Measurements from ENCODE around the gene CCNI2. TPM values are rescaled to one million over a fixed set of nuclear protein-coding genes. Genes with fewer than 3 reads are reported as not detected.

Gene CCNI2
- total RNA-seq, 1 donor, result 1.2 TPM

DNA sequence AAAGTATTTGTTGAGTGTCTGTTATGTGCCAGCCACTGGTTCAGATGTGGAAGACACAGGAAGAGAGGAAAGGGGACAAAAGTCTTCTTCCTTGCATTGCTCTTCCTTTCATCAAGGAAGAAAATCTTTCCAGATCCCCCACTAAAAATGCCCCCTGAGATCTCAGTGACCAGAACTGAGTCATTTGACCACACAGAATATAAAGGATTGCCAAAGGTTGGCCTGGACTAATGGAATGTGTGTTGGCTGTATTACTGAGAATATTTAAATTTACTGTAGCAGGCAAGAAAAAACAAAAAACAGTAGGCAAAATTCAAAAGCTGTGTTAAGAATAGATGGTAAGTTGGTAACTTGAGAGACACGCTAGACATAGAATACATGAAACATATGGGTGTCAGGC is 39.9 kb downstream of the CCNI2 start:
- no peak overlapping the region for H3K4me3 ChIP-seq (ENCODE audit: low read depth, low read length)
- TF ChIP-seq, protein P1, sequence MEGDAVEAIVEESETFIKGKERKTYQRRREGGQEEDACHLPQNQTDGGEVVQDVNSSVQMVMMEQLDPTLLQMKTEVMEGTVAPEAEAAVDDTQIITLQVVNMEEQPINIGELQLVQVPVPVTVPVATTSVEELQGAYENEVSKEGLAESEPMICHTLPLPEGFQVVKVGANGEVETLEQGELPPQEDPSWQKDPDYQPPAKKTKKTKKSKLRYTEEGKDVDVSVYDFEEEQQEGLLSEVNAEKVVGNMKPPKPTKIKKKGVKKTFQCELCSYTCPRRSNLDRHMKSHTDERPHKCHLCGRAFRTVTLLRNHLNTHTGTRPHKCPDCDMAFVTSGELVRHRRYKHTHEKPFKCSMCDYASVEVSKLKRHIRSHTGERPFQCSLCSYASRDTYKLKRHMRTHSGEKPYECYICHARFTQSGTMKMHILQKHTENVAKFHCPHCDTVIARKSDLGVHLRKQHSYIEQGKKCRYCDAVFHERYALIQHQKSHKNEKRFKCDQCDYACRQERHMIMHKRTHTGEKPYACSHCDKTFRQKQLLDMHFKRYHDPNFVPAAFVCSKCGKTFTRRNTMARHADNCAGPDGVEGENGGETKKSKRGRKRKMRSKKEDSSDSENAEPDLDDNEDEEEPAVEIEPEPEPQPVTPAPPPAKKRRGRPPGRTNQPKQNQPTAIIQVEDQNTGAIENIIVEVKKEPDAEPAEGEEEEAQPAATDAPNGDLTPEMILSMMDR (IDR thresholded peaks at IDR 0.05; ENCODE audit: insufficient read depth, low read length), result no peak
- DNase-seq (ENCODE audit: low read depth), result peak; percentile 71

DNA sequence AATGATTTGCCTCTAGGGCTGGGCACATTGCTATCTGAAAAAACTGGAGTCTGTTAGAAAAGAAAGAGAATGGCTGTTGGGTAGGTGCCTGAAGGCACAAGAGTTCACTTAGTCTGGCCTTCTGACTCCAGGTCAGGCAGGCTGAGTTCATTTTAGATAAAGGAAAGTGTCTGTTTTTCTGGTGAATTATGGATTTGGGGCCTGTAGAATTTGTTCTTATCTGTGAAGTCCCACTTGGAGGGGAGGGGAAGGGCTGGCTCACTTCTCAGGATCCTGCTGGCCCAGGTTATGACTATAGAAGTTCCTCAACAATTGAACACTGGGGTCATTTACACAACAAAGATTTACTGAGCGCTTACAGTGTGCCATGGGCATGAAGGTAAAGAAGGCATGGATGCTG is 41.3 kb downstream of the CCNI2 start:
- TF ChIP-seq, protein P1 (IDR thresholded peaks at IDR 0.05; ENCODE audit: insufficient read depth, low read length), result no peak
- DNase-seq (ENCODE audit: low read depth), result no peak
- no peak overlapping the region for H3K4me3 ChIP-seq (ENCODE audit: low read depth, low read length)

DNA sequence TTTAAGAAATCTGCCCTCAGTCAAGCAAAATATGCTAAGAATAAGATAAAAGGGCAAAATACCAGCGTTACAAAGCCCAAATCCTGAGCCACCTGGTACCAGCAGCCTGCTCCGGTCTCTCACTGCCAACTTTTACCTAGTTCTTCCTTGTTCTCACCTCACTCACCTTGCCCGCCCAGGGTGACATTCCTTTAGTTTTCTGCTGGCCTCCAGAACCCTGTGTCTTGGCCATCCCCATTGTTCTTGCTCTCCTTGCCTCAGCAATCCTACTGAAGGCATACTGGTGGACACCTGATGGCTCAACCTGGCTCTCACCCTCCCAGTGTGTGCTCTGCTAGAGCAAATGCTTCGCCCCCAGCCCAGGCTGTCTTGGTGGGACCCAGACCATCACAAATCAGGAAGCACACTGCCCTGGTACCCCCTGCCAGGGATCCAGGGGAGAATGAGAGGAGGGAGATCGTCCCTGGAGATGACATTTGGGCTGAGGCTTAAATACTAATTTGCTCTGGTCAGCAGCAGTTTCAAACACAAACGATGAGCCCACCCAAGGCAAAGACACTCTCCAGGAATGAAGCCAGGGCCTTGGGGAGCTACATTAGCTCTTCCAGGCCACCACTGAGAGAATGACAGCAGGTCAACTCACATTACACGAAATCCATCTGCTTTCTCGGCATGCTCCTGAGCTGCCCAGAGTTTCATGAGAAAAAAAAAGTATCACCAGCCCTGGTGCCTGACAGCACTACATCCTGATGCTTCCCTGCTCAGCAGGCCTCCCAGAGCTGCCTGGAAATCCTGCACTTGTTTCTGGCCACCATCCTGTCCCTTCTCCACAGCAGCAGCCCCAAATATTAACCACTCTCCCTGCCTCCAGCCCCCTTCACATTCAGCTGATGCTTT is 42.0 kb downstream of the CCNI2 start:
- no peak for DNase-seq (ENCODE audit: low read depth)
- TF ChIP-seq, protein P1 (IDR thresholded peaks at IDR 0.05; ENCODE audit: insufficient read depth, low read length), result no peak
- H3K4me3 ChIP-seq (ENCODE audit: low read depth, low read length), result no peak overlapping the region

DNA sequence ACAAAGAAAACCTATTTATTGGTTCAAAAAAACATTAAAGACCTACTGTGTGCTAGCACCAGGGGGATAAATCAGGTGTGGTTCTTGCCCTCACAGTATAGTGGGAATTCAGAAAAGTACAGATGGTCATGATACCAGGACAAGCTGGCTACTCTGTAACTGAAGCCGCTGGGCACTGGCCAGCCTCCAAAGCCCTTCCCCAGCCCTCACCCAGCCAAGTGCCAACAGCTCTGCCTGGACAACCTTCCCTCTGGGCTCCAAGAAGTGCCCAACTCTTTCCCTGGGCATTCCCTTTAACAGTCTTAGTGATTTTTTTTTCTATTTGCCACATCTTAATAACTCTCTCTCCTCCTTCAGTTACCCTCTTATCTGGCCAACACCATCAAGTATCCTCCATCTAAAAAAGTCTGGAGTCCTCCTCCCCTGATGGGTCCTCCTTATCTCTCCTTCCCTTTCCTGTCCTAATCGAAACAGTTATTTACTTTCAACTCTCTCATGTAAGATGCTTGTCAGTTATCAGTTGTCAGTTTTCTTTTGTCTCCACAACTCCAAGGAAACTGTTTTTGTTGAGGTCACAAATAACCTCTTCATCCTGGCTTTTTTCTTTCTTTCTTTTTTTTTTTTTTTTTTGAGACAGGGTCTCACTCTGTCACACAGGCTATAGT is 43.1 kb downstream of the CCNI2 start:
- no peak for DNase-seq (ENCODE audit: low read depth)
- TF ChIP-seq, protein P1 (IDR thresholded peaks at IDR 0.05; ENCODE audit: insufficient read depth, low read length), result no peak
- no peak overlapping the region for H3K4me3 ChIP-seq (ENCODE audit: low read depth, low read length)

DNA sequence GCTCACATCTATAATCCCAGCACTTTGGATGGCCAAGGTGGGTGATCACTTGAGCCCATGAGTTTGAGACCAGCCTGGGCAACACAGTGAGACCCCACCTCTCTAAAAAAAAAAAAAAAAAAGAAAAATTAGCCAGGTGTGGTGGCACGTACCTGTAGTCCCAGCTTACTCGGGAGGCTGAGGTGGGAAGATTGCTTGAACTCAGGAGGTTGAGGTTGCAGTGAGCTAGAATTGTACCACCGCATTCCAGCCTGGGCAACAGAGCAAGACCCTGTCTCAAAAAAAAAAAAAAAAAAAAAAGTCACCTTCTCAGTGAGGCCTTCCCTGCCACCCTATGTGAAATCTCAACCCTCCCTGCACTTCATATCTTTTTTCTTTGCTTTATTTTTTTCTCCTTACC is 43.8 kb downstream of the CCNI2 start:
- DNase-seq (ENCODE audit: low read depth), result no peak
- TF ChIP-seq, protein P1 (IDR thresholded peaks at IDR 0.05; ENCODE audit: insufficient read depth, low read length), result no peak
- H3K4me3 ChIP-seq (ENCODE audit: low read depth, low read length), result no peak overlapping the region

DNA sequence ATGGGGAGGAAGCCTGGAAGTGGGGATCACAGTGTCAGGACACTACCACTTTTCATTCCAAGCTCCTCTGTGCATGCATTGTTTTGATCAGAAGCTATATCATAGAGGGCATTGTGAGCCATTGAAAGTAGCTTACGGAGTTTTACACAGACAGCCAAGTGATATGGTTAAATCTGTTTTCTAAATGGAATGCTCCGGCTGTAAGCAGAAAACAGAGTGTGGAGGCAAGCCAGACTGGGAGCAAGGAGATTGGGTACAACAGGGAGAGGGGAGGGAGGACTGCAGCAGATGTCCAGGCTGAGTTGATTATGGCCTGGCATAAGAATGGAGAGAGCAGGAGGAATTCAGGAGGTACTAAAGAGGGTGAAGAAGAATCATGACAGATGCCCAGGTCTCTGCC is 50.4 kb downstream of the CCNI2 start:
- no peak for DNase-seq (ENCODE audit: low read depth)
- TF ChIP-seq, protein P1 (IDR thresholded peaks at IDR 0.05; ENCODE audit: insufficient read depth, low read length), result no peak
- H3K4me3 ChIP-seq (ENCODE audit: low read depth, low read length), result no peak overlapping the region
